Measurements from ENCODE around the gene ZFP69B. TPM values are rescaled to one million over a fixed set of nuclear protein-coding genes. Genes with fewer than 3 reads are reported as not detected.
A peak's percentile ranks its signal among the peaks of the same experiment; 100 is the strongest.

The ZFP69B gene
- total and polyA plus RNA-seq, 2 of the 4 experiments (the other 2 are of a cell fraction) = 3.1 to 6.8 TPM

DNA sequence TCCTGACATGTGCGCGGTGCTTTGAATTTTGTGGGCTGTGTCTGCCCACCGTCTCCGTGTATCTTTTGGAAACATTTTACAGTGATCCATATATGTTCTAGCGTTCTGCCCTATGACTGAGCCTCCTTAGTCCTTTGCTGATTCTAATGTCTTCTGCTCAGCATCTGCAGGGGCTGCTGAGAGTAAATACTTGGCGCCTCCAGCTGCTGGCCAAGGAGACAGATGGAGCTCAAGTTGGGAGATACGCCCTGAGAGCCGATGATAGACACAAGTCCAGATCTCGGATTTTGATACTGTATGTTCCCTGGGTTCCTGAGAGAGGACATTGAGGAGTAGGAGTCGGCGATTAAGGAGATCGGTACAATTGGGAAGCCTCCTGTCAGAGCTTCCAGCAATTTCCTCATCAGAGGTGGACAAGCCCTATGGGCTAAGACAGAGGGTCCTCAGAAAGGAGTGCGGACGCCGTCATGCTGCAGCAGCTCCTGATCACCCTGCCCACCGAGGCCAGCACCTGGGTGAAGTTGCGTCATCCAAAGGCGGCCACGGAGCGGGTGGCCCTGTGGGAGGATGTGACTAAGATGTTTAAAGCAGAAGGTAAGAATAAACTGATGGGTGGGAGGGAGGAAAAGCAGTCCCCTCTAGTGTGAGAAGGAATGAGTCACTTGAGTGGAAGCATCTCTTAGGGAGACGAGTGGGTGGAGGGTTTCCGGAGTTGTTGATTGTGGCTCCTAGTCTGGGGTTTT is 390 bp downstream of the ZFP69B start:
- H3K9ac ChIP-seq (ENCODE audit: low read depth, low read length) = peak overlapping the region; percentile 74
- peak overlapping the region; percentile 81 to 86 for H4K8ac ChIP-seq (ENCODE audit: low read depth in 2 of 2, low read length in 2 of 2)
- H3K4me1 ChIP-seq (ENCODE audit: control insufficient read depth, insufficient read depth, low read length) = no peaks in the 10 kb centered on the region
- intact Hi-C loops (cut with micrococcal nuclease) (no loop called here), in situ Hi-C loops (cut with MboI; ENCODE audit: low sequenced_read_pairs) (no loop called here), dilution Hi-C loops (cut with HindIII; ENCODE audit: low sequenced_read_pairs, unreplicated experiment) (no loop called here)
- peak overlapping the region; percentile 31 for H2AK5ac ChIP-seq (ENCODE audit: low read depth, low read length)
- peak overlapping the region; percentile 16; the same call in 1 of the 2 replicates for H2BK20ac ChIP-seq (ENCODE audit: low read depth, low read length)
- peak overlapping the region; percentile 41; the same call in 2 of the 3 replicates for H2BK15ac ChIP-seq (ENCODE audit: low read depth, low read length)
- peak overlapping the region; percentile 11 for H4K5ac ChIP-seq (ENCODE audit: low read depth, low read length)
- peak overlapping the region; percentile 80 for H3K4me2 ChIP-seq (ENCODE audit: low read depth, low read length)
- ChIA-PET POLR2A (ENCODE audit: unreplicated experiment) (no interaction called here), CTCF (interaction anchor here (1.2 kb wide), 1 partner anchor 297 kb away, joined by 4 read pairs; no protein-coding TSS in a partner anchor)
- H3K14ac ChIP-seq (replicated peaks; ENCODE audit: low read depth, low read length) = peak overlapping the region; percentile 81
- H2BK120ac ChIP-seq (ENCODE audit: low read depth, low read length) = peak overlapping the region; percentile 83
- H3K27ac ChIP-seq (ENCODE audit: insufficient read depth, low read length) = peak overlapping the region; percentile 71
- H3K56ac ChIP-seq (ENCODE audit: extremely low read depth, insufficient read depth, low read length) = peak overlapping the region; percentile 58
- H3K4me3 ChIP-seq (ENCODE audit: insufficient read depth, low read depth, low read length) = peak overlapping the region; percentile 72
- 0% methylated on average over 1 of the region's 22 CpGs; no CpG with 5 or more reads in 1 of the 2 experiments for WGBS, 2 experiments (ENCODE audit: extremely low coverage in 2 of 2, insufficient read length in 1 of 2)
- peak overlapping the region; percentile 96 for H2AFZ ChIP-seq (replicated peaks; ENCODE audit: low read length, poor library complexity)
- H4K20me1 ChIP-seq (ENCODE audit: insufficient read depth, low read length) = no peaks in the 10 kb centered on the region
- peaks cover 22% of the 10 kb centered on the region for H3K9me3 ChIP-seq (ENCODE audit: control insufficient read depth, insufficient read depth, low read length)
- ATAC-seq (ENCODE audit: low read depth) (peak; percentile 45), DNase-seq (peak; percentile 93)
- no peaks in the 10 kb centered on the region for H3K27me3 ChIP-seq (ENCODE audit: control insufficient read depth, insufficient read depth, low read length)
- no peaks in the 10 kb centered on the region for H3K9me1 ChIP-seq (ENCODE audit: insufficient read depth, low read length)
- H3K4ac ChIP-seq (ENCODE audit: low read depth, low read length) = peak overlapping the region; percentile 68
- no TSS peak for BruUV-seq (replicated peaks)
- H3K36me3 ChIP-seq (ENCODE audit: control insufficient read depth, insufficient read depth, low read length) = 0 out of 2 replicates have a peak, but pooled peaks cover 2% of the 10 kb centered on the region
- peaks cover 9 to 10% of the 10 kb centered on the region in 2 experiments; a peak in 3 of 4 replicates for H3K79me1 ChIP-seq (ENCODE audit: low read depth in 1 of 2, low read length in 2 of 2)
- H4K91ac ChIP-seq (ENCODE audit: insufficient read depth, low read depth, low read length) = peak overlapping the region; percentile 90
- H2AK9ac ChIP-seq (replicated peaks; ENCODE audit: low read depth, low read length, poor library complexity) = peak overlapping the region; percentile 50
- H2BK5ac ChIP-seq (ENCODE audit: low read depth, low read length, poor library complexity, severe bottlenecking) = peak overlapping the region; percentile 80
- H3K23ac ChIP-seq (ENCODE audit: low read depth, low read length) = peak overlapping the region; percentile 84
- H3K18ac ChIP-seq (ENCODE audit: low read depth, low read length) = peak overlapping the region; percentile 39; the same call in 1 of the 2 replicates
- TF ChIP-seq FOS (IDR thresholded peaks at IDR 0.05; ENCODE audit: low read depth, low read length) = peak; percentile 82
- peak; percentile 38; the same call in 1 of the 2 replicates for TF ChIP-seq BHLHE40 (IDR thresholded peaks at IDR 0.05; ENCODE audit: low read depth, low read length)
- TF ChIP-seq MXI1 (IDR thresholded peaks at IDR 0.05; ENCODE audit: borderline replicate concordance, low read depth, low read length) = no peak
- TF ChIP-seq, protein P1, sequence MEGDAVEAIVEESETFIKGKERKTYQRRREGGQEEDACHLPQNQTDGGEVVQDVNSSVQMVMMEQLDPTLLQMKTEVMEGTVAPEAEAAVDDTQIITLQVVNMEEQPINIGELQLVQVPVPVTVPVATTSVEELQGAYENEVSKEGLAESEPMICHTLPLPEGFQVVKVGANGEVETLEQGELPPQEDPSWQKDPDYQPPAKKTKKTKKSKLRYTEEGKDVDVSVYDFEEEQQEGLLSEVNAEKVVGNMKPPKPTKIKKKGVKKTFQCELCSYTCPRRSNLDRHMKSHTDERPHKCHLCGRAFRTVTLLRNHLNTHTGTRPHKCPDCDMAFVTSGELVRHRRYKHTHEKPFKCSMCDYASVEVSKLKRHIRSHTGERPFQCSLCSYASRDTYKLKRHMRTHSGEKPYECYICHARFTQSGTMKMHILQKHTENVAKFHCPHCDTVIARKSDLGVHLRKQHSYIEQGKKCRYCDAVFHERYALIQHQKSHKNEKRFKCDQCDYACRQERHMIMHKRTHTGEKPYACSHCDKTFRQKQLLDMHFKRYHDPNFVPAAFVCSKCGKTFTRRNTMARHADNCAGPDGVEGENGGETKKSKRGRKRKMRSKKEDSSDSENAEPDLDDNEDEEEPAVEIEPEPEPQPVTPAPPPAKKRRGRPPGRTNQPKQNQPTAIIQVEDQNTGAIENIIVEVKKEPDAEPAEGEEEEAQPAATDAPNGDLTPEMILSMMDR (conservative IDR thresholded peaks at IDR 0.05; ENCODE audit: low read depth, low read length) = no peak
- peak; percentile 98 for TF ChIP-seq CEBPB (IDR thresholded peaks at IDR 0.05; ENCODE audit: low read depth, low read length)
- TF ChIP-seq, protein P2, sequence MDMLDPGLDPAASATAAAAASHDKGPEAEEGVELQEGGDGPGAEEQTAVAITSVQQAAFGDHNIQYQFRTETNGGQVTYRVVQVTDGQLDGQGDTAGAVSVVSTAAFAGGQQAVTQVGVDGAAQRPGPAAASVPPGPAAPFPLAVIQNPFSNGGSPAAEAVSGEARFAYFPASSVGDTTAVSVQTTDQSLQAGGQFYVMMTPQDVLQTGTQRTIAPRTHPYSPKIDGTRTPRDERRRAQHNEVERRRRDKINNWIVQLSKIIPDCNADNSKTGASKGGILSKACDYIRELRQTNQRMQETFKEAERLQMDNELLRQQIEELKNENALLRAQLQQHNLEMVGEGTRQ (IDR thresholded peaks at IDR 0.05; ENCODE audit: low read depth, low read length) = no peak; the same call in 1 of the 2 replicates
- TF ChIP-seq MAZ (IDR thresholded peaks at IDR 0.05; ENCODE audit: borderline replicate concordance, low read depth, low read length) = 0 out of 2 replicates have a peak, but pooled peaks have one; percentile 41
- TF ChIP-seq MAFK (IDR thresholded peaks at IDR 0.05; ENCODE audit: low read depth, low read length) = no peak
- TF ChIP-seq POLR2A (IDR thresholded peaks at IDR 0.05; ENCODE audit: low read depth, low read length) = peak; percentile 55
- TF ChIP-seq NFE2L2 (IDR thresholded peaks at IDR 0.05; ENCODE audit: low read depth, low read length) = peak; percentile 24; the same call in 1 of the 2 replicates
- TF ChIP-seq CHD1 (IDR thresholded peaks at IDR 0.05; ENCODE audit: low read depth, low read length) = no peak; the same call in 1 of the 2 replicates
- TF ChIP-seq SMC3 (IDR thresholded peaks at IDR 0.05; ENCODE audit: low read depth, low read length) = no peak
- TF ChIP-seq RAD21 (IDR thresholded peaks at IDR 0.05; ENCODE audit: low read length) = no peak
- TF ChIP-seq RCOR1 (IDR thresholded peaks at IDR 0.05; ENCODE audit: insufficient replicate concordance, low read length) = no peak
